22Rv1 (cell line): ENCODE measurements around the gene SLC6A6.

ENCODE experiments used
- ZFX ChIP-seq: fragments of 450-650 bp; IDR thresholded peaks from 2 replicates; pipeline ENCODE4 v1.6.1; 2017; ENCODE audit warnings: antibody characterized with exemption, borderline replicate concordance
- TF ChIP-seq, protein P1 (sequence below): fragments of 450-650 bp; IDR thresholded peaks from 2 replicates; pipeline ENCODE4 v1.5.1; 2017; ENCODE audit warnings: mild to moderate bottlenecking

DNA sequence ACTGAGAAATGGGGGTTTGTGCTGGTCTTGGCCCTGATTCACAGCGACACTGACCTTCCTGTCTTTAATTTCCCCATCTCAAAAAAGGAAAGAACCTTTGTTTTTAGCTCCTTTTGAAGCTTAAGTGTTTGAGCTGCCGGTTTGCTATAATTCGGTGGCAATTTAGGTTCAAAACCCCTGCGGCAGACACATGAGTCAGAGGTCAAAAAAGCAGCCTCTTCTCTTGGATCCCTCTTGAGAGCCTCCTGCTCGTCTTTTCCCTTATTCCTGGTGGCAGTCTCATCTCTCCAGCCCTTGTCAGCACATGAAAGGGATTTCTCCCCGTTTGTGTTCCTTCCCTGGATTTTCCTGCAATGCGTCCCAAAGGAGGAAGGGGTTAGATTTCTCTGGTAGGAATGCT, 73.2 kb downstream of the SLC6A6 start:
- TF ChIP-seq, protein P1, sequence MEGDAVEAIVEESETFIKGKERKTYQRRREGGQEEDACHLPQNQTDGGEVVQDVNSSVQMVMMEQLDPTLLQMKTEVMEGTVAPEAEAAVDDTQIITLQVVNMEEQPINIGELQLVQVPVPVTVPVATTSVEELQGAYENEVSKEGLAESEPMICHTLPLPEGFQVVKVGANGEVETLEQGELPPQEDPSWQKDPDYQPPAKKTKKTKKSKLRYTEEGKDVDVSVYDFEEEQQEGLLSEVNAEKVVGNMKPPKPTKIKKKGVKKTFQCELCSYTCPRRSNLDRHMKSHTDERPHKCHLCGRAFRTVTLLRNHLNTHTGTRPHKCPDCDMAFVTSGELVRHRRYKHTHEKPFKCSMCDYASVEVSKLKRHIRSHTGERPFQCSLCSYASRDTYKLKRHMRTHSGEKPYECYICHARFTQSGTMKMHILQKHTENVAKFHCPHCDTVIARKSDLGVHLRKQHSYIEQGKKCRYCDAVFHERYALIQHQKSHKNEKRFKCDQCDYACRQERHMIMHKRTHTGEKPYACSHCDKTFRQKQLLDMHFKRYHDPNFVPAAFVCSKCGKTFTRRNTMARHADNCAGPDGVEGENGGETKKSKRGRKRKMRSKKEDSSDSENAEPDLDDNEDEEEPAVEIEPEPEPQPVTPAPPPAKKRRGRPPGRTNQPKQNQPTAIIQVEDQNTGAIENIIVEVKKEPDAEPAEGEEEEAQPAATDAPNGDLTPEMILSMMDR = no peak
- no peak for TF ChIP-seq ZFX
